GM23338 (cell line): ENCODE data around the gene FAM110C. TPM values are rescaled to one million over a fixed set of nuclear protein-coding genes. Genes with fewer than 3 reads are reported as not detected.

Experiments
- ATAC-seq: fragments of 200-7000 bp; cut with Tn5 transposase; 3 replicates; pipeline ENCODE4 v1.9.1; 2020
- DNase-seq: peaks from one replicate; pipeline ENCODE4 v3.0.0-alpha.2; 2015; ENCODE audit warnings: low spot score
- H2AFZ ChIP-seq: fragments of 200-600 bp; sonication (generic); 2 replicates; pipeline ENCODE4 v1.8.0; 2016; ENCODE audit warnings: antibody characterized with exemption, mild to moderate bottlenecking, moderate library complexity
- H3F3A ChIP-seq: fragments of 200-600 bp; sonication (generic); replicated peaks from 2 replicates; pipeline ENCODE4 v1.8.0; 2017; ENCODE audit warnings: antibody characterized with exemption, mixed run types, low read depth
- H3K27ac ChIP-seq: fragments of 200-600 bp; sonication (generic); 2 replicates; pipeline ENCODE4 v1.6.1; 2016; ENCODE audit warnings: low read depth
- H3K27me3 ChIP-seq: fragments of 200-600 bp; sonication (generic); 2 replicates; pipeline ENCODE4 v1.8.0; 2016; ENCODE audit warnings: mild to moderate bottlenecking, mixed run types, moderate library complexity; ENCODE audit not compliant: insufficient read depth
- H3K36me3 ChIP-seq: fragments of 200-600 bp; sonication (generic); 2 replicates; pipeline ENCODE4 v1.8.0; 2016; ENCODE audit warnings: mild to moderate bottlenecking; ENCODE audit not compliant: insufficient read depth
- H3K4me1 ChIP-seq: fragments of 200-600 bp; sonication (generic); 2 replicates; pipeline ENCODE4 v1.8.0; 2016; ENCODE audit warnings: mild to moderate bottlenecking, moderate library complexity; ENCODE audit not compliant: insufficient read depth
- H3K4me2 ChIP-seq: fragments of 200-600 bp; sonication (generic); 2 replicates; pipeline ENCODE4 v1.7.1; 2017; ENCODE audit warnings: mixed run types
- H3K4me3 ChIP-seq: fragments of 200-600 bp; sonication (generic); 2 replicates; pipeline ENCODE4 v1.6.1; 2016; ENCODE audit warnings: mixed run types
- H3K79me2 ChIP-seq: fragments of 200-600 bp; sonication (generic); replicated peaks from 2 replicates; pipeline ENCODE4 v1.8.0; 2017; ENCODE audit warnings: mild to moderate bottlenecking; ENCODE audit not compliant: insufficient read depth
- H3K9me2 ChIP-seq: fragments of 200-600 bp; sonication (generic); 2 replicates; pipeline ENCODE4 v1.8.0; 2017; ENCODE audit not compliant: insufficient read depth
- H4K20me1 ChIP-seq: fragments of 200-600 bp; sonication (generic); replicated peaks from 2 replicates; pipeline ENCODE4 v1.8.0; 2017; ENCODE audit warnings: mild to moderate bottlenecking; ENCODE audit not compliant: insufficient read depth
- H3K27ac Mint-ChIP-seq: 2 replicates; pipeline ENCODE4 v1.8.0; 2020; ENCODE audit warnings: inconsistent platforms, mild to moderate bottlenecking, moderate library complexity, mixed read lengths
- H3K27me3 Mint-ChIP-seq: 3 replicates; pipeline ENCODE4 v1.8.0; 2022; ENCODE audit warnings: low read depth, mild to moderate bottlenecking, moderate library complexity, mixed read lengths, inconsistent platforms; ENCODE audit not compliant: insufficient read depth, poor library complexity
- H3K36me3 Mint-ChIP-seq: 3 replicates; pipeline ENCODE4 v1.8.0; 2021; ENCODE audit warnings: low read depth, mild to moderate bottlenecking, inconsistent platforms, moderate library complexity, mixed read lengths
- H3K4me1 Mint-ChIP-seq: 3 replicates; pipeline ENCODE4 v1.8.0; 2020; ENCODE audit warnings: mild to moderate bottlenecking, inconsistent platforms, mixed read lengths
- H3K4me3 Mint-ChIP-seq: 3 replicates; pipeline ENCODE4 v1.8.0; 2021; ENCODE audit warnings: moderate library complexity, mild to moderate bottlenecking, inconsistent platforms, mixed read lengths
- H3K9me3 Mint-ChIP-seq: 3 replicates; pipeline ENCODE4 v1.8.0; 2020; ENCODE audit warnings: moderate library complexity, mild to moderate bottlenecking, inconsistent platforms, mixed read lengths
- CREB1 ChIP-seq: fragments of 250-450 bp; sonication (Bioruptor Pico); IDR thresholded peaks from 2 replicates; pipeline ENCODE4 v1.5.0; 2020; ENCODE audit warnings: low read depth, mild to moderate bottlenecking, moderate library complexity
- EZH2 ChIP-seq: fragments of 200-600 bp; sonication (generic); IDR thresholded peaks from one replicate; pipeline ENCODE4 v1.8.0; 2017; ENCODE audit warnings: antibody characterized with exemption, mild to moderate bottlenecking, low read depth; ENCODE audit not compliant: unreplicated experiment
- EZH2phosphoT487 ChIP-seq: fragments of 200-600 bp; sonication (generic); IDR thresholded peaks from one replicate; pipeline ENCODE4 v1.8.1; 2018; ENCODE audit warnings: antibody characterized with exemption; ENCODE audit not compliant: unreplicated experiment
- JUNB ChIP-seq: IDR thresholded peaks from one replicate; pipeline ENCODE4 v1.6.1; 2016; ENCODE audit warnings: antibody characterized with exemption; ENCODE audit not compliant: unreplicated experiment
- NANOG ChIP-seq: IDR thresholded peaks from 2 replicates; pipeline ENCODE4 v1.6.1; 2016; ENCODE audit warnings: antibody characterized with exemption, borderline replicate concordance
- POLR2AphosphoS5 ChIP-seq: IDR thresholded peaks from 2 replicates; pipeline ENCODE4 v1.6.1; 2016; ENCODE audit warnings: antibody characterized with exemption, low read depth
- STAT1 ChIP-seq: IDR thresholded peaks from one replicate; pipeline ENCODE4 v1.6.1; 2016; ENCODE audit warnings: antibody characterized with exemption; ENCODE audit not compliant: unreplicated experiment
- ZNF114 ChIP-seq: fragments of 250-450 bp; sonication (Bioruptor Pico); IDR thresholded peaks from 2 replicates; pipeline ENCODE4 v1.5.0; 2020; ENCODE audit warnings: mild to moderate bottlenecking, moderate library complexity
- ZNF331 ChIP-seq: fragments of 250-450 bp; sonication (Bioruptor Pico); IDR thresholded peaks from 2 replicates; pipeline ENCODE4 v1.5.0; 2020; ENCODE audit warnings: low read depth, mild to moderate bottlenecking, moderate library complexity
- polyA plus RNA-seq: library from polyadenylated mRNA; unstranded; fragments of >200 nt; fragmentation: Nextera tagmentation; extraction: Ambion mirVana; gene quantifications from 2 replicates; pipeline ENCODE4 v1.2.1, GENCODE V29; 2016
- total RNA-seq: library from RNA; depleted of rRNA; stranded (reverse); fragments of >200 nt; shearing (Covaris generic); gene quantifications from 2 replicates; pipeline ENCODE4 v1.2.3, GENCODE V29; 2014
- TF ChIP-seq, protein P1 (sequence below): IDR thresholded peaks from 2 replicates; pipeline ENCODE4 v1.6.1; 2016; ENCODE audit warnings: antibody characterized with exemption
- TF ChIP-seq, protein P2 (sequence below), 2 experiments: fragments of 200-600 bp in 1 of 2; sonication (generic) in 1 of 2; conservative IDR thresholded peaks; 2 replicates each; pipeline versions ENCODE4 v1.5.1 to v1.6.1; 2016 to 2017; ENCODE audit warnings: antibody characterized with exemption in 2 of 2, low read depth in 2 of 2, mild to moderate bottlenecking in 2 of 2, moderate library complexity in 1 of 2
- TF ChIP-seq, protein P3 (sequence below): fragments of 250-450 bp; sonication (Bioruptor Pico); IDR thresholded peaks from 2 replicates; pipeline ENCODE4 v1.5.0; 2020; ENCODE audit warnings: mild to moderate bottlenecking, moderate library complexity
- TF ChIP-seq, protein P4 (sequence below): IDR thresholded peaks from one replicate; pipeline ENCODE4 v1.6.1; 2018; ENCODE audit warnings: antibody characterized with exemption; ENCODE audit not compliant: unreplicated experiment

FAM110C gene
- total and polyA plus RNA-seq, 2 experiments from 2014 or later, result 7.9 to 20.9 TPM

DNA sequence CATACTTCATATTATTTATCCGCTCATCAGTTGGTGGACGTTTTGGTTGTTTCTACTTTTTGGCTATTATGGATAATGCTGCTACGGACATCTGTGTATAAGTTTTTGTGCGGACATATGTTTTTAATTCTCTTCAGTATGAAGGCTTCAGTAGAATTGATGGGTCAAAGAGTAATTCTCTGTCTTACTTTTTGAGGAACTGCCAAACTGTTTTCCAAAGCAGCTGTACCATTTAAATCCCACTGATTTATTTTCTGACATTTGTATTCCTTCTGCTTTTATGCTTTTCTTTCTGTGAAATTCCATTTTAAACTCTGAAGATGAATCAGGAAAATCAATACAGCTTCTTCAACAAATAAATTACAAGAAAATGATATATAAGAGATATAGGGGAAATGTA, 20.8 kb downstream of the FAM110C start:
- no peak overlapping the region for H3K4me3 Mint-ChIP-seq
- TF ChIP-seq STAT1 (no peak), ZNF331 (CRISPR knock-in tag) (no peak), EZH2phosphoT487 (no peak), CREB1 (CRISPR knock-in tag) (no peak), EZH2 (no peak), NANOG (no peak), JUNB (no peak), POLR2AphosphoS5 (no peak), ZNF114 (CRISPR knock-in tag) (no peak)
- TF ChIP-seq, protein P1, sequence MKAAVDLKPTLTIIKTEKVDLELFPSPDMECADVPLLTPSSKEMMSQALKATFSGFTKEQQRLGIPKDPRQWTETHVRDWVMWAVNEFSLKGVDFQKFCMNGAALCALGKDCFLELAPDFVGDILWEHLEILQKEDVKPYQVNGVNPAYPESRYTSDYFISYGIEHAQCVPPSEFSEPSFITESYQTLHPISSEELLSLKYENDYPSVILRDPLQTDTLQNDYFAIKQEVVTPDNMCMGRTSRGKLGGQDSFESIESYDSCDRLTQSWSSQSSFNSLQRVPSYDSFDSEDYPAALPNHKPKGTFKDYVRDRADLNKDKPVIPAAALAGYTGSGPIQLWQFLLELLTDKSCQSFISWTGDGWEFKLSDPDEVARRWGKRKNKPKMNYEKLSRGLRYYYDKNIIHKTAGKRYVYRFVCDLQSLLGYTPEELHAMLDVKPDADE, result no peak
- TF ChIP-seq, protein P2, sequence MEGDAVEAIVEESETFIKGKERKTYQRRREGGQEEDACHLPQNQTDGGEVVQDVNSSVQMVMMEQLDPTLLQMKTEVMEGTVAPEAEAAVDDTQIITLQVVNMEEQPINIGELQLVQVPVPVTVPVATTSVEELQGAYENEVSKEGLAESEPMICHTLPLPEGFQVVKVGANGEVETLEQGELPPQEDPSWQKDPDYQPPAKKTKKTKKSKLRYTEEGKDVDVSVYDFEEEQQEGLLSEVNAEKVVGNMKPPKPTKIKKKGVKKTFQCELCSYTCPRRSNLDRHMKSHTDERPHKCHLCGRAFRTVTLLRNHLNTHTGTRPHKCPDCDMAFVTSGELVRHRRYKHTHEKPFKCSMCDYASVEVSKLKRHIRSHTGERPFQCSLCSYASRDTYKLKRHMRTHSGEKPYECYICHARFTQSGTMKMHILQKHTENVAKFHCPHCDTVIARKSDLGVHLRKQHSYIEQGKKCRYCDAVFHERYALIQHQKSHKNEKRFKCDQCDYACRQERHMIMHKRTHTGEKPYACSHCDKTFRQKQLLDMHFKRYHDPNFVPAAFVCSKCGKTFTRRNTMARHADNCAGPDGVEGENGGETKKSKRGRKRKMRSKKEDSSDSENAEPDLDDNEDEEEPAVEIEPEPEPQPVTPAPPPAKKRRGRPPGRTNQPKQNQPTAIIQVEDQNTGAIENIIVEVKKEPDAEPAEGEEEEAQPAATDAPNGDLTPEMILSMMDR (conservative IDR thresholded peaks at IDR 0.05; ENCODE audit: low read depth in 2 of 2), result no peak
- TF ChIP-seq, protein P3, sequence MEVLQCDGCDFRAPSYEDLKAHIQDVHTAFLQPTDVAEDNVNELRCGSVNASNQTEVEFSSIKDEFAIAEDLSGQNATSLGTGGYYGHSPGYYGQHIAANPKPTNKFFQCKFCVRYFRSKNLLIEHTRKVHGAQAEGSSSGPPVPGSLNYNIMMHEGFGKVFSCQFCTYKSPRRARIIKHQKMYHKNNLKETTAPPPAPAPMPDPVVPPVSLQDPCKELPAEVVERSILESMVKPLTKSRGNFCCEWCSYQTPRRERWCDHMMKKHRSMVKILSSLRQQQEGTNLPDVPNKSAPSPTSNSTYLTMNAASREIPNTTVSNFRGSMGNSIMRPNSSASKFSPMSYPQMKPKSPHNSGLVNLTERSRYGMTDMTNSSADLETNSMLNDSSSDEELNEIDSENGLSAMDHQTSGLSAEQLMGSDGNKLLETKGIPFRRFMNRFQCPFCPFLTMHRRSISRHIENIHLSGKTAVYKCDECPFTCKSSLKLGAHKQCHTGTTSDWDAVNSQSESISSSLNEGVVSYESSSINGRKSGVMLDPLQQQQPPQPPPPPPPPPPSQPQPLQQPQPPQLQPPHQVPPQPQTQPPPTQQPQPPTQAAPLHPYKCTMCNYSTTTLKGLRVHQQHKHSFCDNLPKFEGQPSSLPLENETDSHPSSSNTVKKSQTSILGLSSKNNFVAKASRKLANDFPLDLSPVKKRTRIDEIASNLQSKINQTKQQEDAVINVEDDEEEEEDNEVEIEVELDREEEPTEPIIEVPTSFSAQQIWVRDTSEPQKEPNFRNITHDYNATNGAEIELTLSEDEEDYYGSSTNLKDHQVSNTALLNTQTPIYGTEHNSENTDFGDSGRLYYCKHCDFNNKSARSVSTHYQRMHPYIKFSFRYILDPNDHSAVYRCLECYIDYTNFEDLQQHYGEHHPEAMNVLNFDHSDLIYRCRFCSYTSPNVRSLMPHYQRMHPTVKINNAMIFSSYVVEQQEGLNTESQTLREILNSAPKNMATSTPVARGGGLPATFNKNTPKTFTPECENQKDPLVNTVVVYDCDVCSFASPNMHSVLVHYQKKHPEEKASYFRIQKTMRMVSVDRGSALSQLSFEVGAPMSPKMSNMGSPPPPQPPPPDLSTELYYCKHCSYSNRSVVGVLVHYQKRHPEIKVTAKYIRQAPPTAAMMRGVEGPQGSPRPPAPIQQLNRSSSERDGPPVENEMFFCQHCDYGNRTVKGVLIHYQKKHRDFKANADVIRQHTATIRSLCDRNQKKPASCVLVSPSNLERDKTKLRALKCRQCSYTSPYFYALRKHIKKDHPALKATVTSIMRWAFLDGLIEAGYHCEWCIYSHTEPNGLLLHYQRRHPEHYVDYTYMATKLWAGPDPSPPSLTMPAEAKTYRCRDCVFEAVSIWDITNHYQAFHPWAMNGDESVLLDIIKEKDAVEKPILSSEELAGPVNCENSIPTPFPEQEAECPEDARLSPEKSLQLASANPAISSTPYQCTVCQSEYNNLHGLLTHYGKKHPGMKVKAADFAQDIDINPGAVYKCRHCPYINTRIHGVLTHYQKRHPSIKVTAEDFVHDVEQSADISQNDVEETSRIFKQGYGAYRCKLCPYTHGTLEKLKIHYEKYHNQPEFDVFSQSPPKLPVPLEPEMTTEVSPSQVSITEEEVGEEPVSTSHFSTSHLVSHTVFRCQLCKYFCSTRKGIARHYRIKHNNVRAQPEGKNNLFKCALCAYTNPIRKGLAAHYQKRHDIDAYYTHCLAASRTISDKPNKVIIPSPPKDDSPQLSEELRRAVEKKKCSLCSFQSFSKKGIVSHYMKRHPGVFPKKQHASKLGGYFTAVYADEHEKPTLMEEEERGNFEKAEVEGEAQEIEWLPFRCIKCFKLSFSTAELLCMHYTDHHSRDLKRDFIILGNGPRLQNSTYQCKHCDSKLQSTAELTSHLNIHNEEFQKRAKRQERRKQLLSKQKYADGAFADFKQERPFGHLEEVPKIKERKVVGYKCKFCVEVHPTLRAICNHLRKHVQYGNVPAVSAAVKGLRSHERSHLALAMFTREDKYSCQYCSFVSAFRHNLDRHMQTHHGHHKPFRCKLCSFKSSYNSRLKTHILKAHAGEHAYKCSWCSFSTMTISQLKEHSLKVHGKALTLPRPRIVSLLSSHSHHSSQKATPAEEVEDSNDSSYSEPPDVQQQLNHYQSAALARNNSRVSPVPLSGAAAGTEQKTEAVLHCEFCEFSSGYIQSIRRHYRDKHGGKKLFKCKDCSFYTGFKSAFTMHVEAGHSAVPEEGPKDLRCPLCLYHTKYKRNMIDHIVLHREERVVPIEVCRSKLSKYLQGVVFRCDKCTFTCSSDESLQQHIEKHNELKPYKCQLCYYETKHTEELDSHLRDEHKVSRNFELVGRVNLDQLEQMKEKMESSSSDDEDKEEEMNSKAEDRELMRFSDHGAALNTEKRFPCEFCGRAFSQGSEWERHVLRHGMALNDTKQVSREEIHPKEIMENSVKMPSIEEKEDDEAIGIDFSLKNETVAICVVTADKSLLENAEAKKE (CRISPR knock-in tag), result no peak
- TF ChIP-seq, protein P4, sequence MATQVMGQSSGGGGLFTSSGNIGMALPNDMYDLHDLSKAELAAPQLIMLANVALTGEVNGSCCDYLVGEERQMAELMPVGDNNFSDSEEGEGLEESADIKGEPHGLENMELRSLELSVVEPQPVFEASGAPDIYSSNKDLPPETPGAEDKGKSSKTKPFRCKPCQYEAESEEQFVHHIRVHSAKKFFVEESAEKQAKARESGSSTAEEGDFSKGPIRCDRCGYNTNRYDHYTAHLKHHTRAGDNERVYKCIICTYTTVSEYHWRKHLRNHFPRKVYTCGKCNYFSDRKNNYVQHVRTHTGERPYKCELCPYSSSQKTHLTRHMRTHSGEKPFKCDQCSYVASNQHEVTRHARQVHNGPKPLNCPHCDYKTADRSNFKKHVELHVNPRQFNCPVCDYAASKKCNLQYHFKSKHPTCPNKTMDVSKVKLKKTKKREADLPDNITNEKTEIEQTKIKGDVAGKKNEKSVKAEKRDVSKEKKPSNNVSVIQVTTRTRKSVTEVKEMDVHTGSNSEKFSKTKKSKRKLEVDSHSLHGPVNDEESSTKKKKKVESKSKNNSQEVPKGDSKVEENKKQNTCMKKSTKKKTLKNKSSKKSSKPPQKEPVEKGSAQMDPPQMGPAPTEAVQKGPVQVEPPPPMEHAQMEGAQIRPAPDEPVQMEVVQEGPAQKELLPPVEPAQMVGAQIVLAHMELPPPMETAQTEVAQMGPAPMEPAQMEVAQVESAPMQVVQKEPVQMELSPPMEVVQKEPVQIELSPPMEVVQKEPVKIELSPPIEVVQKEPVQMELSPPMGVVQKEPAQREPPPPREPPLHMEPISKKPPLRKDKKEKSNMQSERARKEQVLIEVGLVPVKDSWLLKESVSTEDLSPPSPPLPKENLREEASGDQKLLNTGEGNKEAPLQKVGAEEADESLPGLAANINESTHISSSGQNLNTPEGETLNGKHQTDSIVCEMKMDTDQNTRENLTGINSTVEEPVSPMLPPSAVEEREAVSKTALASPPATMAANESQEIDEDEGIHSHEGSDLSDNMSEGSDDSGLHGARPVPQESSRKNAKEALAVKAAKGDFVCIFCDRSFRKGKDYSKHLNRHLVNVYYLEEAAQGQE, result no peak

More for the DNA sequence above, 20.8 kb downstream of the FAM110C start:
- Mint-ChIP-seq H3K9me3 (no peaks in the 10 kb centered on the region), H3K27me3 (peaks cover 2% of the 10 kb centered on the region), H3K4me1 (no peaks in the 10 kb centered on the region), H3K36me3 (no peaks in the 10 kb centered on the region), H3K27ac (no peak overlapping the region)
- no peaks in the 10 kb centered on the region for H3F3A ChIP-seq
- no peak for ATAC-seq
- no peaks in the 10 kb centered on the region for H4K20me1 ChIP-seq
- H3K4me3 ChIP-seq, result no peak overlapping the region
- 0 out of 2 replicates have a peak, but pooled peaks cover 3% of the 10 kb centered on the region for H3K9me2 ChIP-seq
- no peak overlapping the region for H3K4me2 ChIP-seq
- H3K79me2 ChIP-seq, result no peaks in the 10 kb centered on the region
- no peaks in the 10 kb centered on the region for H3K36me3 ChIP-seq
- H3K27ac ChIP-seq, result no peak overlapping the region
- no peaks in the 10 kb centered on the region for H3K4me1 ChIP-seq
- no peak for DNase-seq
- H3K27me3 ChIP-seq, result no peaks in the 10 kb centered on the region
- no peak overlapping the region for H2AFZ ChIP-seq
